Vagina (tissue), 2 donors: ENCODE measurements around the gene ARTN.

ENCODE experiments used
- POLR2A ChIP-seq, 2 donors: fragments of 450-650 bp; IDR thresholded peaks; one replicate each; pipeline ENCODE4 v1.6.1; 2017; ENCODE audit warnings: antibody characterized with exemption in 2 of 2, mild to moderate bottlenecking in 2 of 2, moderate library complexity in 2 of 2
- TF ChIP-seq, protein P1 (sequence below), 3 experiments: fragments of 450-650 bp in 2 of 3; fragments of 200-600 bp in 1 of 3; sonication (generic) in 1 of 3; IDR thresholded peaks; one replicate each; pipeline ENCODE4 v1.5.1; 2017 to 2019; ENCODE audit warnings: antibody characterized with exemption in 3 of 3, mild to moderate bottlenecking in 2 of 3, moderate library complexity in 2 of 3

DNA sequence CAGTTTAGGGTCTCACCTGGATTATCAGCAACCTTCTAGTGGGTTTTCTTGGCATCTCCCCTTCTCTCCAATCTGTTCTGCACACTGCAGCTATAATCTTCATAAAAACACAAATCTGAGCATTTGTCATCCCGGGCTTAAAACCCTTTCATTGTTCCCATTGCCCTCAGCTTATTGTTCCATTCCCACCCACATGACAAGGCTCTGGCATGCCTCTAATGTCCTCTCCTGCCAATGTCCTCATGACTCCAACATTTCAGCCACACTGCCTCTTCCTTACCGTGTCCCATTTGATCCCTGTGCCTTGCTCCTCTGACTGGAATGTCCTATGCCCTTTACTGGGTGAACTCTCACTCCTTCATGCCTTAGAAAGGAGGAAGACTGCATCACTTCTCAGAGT is 28.7 kb downstream of the ARTN start:
- TF ChIP-seq, protein P1, sequence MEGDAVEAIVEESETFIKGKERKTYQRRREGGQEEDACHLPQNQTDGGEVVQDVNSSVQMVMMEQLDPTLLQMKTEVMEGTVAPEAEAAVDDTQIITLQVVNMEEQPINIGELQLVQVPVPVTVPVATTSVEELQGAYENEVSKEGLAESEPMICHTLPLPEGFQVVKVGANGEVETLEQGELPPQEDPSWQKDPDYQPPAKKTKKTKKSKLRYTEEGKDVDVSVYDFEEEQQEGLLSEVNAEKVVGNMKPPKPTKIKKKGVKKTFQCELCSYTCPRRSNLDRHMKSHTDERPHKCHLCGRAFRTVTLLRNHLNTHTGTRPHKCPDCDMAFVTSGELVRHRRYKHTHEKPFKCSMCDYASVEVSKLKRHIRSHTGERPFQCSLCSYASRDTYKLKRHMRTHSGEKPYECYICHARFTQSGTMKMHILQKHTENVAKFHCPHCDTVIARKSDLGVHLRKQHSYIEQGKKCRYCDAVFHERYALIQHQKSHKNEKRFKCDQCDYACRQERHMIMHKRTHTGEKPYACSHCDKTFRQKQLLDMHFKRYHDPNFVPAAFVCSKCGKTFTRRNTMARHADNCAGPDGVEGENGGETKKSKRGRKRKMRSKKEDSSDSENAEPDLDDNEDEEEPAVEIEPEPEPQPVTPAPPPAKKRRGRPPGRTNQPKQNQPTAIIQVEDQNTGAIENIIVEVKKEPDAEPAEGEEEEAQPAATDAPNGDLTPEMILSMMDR (IDR thresholded peaks at IDR 0.05), result no peak
- TF ChIP-seq POLR2A (IDR thresholded peaks at IDR 0.05), result no peak
